HG02571 (cell line): ENCODE data around the gene ZNF407.

Experiments
- ATAC-seq: cut with Tn5 transposase; IDR thresholded peaks from one replicate; pipeline ENCODE4 v1.9.1; 2021; ENCODE audit warnings: mild to moderate bottlenecking, moderate library complexity; ENCODE audit not compliant: unreplicated experiment

The ZNF407 gene

DNA sequence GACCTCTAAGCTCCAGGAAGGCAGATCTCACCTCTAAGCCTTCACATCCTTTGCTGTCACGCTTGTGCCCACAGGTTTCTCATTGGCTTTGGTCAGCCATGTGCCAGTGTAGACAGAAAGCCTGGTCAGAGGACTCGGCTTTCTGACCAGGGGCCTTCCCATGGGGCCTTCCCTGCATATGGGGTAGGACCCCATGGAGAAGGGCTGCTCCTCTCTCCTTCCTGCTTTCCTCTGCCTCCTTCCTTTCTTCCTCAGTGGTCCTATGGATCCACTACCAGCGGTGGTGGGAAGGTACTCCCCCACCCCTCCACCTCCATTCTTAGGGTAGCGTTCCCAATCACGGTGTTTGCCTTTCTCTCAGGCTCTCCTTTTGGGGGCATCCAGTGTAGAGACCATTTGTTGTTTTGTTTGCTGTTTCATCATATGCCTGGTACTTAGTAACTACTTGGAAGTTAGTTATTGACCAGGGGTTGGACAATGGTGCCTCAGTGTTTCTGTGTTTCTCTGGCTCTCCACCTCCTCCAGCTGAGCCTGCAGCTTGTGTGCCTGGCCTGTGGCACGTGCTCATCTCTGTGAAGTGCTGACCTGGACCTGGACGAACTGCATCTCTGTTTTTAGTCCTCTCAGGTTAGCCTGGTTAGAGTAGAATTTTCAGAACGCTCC, 71.6 kb downstream of the ZNF407 start:
- no peak for ATAC-seq

DNA sequence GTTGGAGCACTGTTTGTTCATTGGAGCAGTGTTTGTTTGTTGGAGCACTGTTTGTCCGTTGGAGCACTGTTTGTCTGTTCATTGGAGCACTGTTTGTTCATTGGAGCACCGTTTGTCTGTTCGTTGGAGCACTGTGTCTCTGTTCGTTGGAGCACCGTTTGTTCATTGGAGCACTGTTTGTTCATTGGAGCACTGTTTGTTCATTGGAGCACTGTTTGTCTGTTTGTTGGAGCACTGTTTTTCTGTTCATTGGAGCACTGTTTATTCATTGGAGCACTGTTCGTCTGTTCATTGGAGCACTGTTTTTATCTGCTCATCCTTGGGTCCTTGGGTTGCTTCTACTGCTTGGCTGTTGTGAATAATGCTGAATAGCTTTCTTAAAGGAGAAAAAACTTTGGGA, 74.7 kb downstream of the ZNF407 start:
- no peak for ATAC-seq

GRCh38 chr18:74674487-74674886, 76.8 kb downstream of the ZNF407 start:
- ATAC-seq, result no peak

- ATAC-seq, result no peak
Observed at GRCh38 chr18:74679006-74679678, 81.5 kb downstream of the ZNF407 start.

GRCh38 chr18:74679679-74680076, 82.0 kb downstream of the ZNF407 start:
- no peak for ATAC-seq

DNA sequence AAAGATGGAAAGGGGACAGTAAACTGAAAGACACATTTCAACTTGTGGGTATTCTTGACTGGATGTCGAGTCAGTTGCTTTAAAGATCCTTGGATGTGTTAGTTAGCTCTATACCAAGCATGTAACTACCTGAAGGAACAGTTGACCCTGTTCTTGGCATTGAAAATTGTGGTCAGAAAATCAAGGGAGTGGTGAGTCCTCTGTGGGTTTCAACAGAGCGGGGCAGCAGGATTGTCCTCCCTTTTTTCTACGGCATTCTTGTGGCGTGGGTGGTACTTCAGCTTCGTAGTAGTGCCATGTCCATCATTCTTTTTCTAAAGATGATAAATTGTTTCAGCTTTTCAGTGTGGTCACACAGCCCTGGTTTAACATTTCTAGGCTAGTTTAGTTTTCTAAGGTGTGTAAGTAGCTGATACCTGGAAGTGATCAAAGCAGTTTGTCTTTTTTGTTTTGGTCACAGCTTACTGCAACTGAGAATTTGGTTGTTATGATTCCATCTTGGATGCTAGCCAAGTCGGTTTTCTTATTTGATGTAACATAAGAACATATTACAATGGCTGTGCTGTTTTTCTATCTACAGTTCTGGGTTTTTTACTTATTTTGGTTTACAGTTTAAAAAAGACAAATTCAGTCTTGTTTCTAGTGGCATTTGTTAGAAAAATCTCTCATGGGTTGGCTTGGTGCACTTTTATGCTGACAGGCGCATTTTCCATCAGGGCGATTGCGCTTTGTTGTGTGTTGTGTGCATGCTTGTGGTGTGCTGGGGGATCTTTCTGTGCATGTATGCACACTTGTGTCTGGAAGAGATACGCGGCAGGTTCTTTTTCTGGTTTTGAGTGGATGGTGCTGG, 84.7 kb downstream of the ZNF407 start:
- ATAC-seq, result no peak

DNA sequence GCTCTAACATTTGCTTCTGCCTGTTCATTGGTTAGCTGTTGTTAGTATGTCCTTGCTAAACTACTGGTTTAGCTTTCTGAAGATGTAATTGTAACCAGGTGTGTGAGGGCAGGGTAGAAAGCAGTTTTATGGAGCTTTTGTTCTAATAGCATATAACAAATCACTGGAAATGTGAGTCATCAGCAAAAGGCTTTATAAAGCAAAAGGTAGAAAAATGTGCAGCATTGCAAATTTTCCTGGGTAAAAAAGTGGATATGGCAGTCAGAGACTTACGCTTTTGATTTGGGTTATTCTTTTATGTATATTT, 85.3 kb downstream of the ZNF407 start:
- ATAC-seq, result no peak

- ATAC-seq, result no peak
Observed at GRCh38 chr18:74683573-74683972, 85.9 kb downstream of the ZNF407 start.

DNA sequence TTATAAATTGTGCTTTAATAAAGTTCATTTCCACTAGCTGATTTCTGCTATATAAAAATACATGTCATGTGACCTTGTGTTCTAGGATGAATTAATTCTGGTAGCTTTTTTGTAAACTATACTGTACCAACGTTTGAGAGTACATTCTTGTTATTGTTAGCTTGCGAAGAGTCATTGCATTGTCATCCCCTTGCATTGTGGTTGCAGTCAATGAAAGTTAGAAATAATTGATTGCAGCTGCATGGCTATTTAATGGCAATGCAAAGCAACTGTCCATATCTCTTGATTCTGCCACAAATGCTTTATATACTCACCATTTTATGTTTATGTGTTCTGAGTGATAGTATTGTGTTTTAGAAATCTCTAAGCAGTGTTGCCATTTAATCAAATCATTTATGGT, 91.6 kb downstream of the ZNF407 start:
- no peak for ATAC-seq

GRCh38 chr18:74692367-74693013, 94.8 kb downstream of the ZNF407 start:
- ATAC-seq, result no peak

GRCh38 chr18:74694436-74694835, 96.8 kb downstream of the ZNF407 start:
- ATAC-seq, result no peak

DNA sequence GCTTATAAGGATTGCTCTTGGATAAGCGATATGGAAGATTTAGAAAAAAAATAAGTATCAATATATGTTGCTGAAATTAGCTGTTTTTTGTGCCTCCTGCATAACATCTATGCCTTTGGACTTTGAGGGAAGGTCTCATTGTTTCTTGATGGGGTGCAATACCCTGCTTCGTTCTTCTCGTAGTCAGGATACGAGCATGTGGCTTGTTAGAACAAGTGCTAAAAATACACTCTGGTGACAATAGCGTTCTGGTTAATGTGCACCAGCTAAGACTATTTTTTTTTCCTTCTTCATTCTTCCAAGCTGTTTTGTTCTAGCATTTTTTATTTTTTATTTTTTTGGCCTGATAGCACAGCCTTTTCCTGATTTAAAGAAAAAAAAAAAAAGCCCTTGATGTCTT, 97.5 kb downstream of the ZNF407 start:
- no peak for ATAC-seq

- no peak for ATAC-seq
Observed at GRCh38 chr18:74698881-74699280, 101.2 kb downstream of the ZNF407 start.

DNA sequence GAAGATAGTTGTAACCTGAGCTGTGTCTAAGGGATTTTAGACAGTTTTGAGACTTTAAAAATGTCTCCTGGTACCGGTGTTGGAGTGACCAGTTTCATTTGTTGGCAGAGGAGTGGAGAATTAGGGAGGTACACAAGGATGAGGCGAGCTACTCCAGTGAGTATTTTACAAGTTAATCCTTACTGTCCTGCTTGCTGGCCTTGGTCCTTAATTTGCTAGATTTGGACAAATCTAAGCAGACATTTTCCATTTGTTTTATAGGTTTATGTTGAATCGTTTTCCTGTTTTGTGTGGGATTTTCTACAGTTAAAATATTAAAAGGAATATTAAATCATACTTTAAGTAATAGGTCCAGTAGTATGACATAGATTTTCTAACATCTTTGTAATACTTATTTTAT, 101.8 kb downstream of the ZNF407 start:
- ATAC-seq, result no peak

DNA sequence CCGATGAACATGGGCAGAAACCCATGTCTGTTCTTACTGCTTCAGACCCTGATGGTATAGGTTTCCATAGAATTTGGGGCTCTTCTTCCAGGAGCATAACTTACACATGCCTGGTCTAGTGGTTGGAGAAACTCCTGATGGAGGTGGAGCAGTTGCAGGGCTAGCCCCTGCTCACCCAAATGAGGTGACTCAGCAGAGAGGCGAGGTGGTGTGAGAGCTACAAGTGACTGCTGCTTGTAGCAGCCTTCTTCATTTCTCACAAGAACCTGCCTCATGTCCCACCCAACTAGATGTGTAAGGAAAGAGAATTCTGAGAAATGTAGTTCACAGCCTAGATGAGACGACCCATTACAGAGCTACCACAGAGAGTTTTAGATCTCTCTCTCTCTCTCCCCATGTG, 105.3 kb downstream of the ZNF407 start:
- no peak for ATAC-seq

- no peak for ATAC-seq
Observed at GRCh38 chr18:74708169-74708568, 110.5 kb downstream of the ZNF407 start.

DNA sequence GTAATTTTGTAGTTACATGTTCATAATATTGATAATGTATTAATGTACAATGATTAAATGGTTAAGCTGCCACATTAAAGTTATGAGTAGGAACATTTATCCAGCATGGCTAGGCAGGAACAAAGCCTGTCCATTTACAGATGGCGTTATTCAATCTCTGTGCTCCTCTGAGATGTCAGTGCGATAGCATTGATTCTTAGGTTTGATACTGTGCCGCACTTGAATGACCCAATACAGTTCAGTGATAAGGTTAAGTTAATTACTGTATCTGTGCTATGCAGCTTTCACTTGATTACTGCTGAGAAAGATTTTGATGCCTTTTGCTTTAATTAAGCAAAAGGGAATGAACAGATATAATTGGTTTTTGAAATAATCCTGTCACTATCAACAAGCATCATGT, 111.8 kb downstream of the ZNF407 start:
- ATAC-seq, result no peak

DNA sequence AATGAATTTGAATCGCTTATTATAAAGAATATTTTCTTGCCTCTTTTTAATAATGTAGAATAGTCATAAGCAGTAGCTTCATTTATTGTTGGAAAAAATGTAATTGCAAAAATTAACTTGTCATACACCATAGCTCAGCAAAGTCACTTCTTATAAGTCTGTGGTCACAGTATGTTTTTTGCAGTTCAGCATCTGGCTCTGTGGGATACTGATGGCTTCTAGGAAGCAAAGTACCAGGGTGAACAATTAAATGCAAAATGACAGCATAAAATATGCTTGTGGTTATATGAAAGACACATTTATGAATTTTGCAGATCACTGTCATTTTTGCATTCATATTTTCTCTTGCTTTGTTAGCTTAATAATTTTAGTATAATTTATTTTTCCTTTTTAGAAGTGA, 116.5 kb downstream of the ZNF407 start:
- ATAC-seq, result no peak

DNA sequence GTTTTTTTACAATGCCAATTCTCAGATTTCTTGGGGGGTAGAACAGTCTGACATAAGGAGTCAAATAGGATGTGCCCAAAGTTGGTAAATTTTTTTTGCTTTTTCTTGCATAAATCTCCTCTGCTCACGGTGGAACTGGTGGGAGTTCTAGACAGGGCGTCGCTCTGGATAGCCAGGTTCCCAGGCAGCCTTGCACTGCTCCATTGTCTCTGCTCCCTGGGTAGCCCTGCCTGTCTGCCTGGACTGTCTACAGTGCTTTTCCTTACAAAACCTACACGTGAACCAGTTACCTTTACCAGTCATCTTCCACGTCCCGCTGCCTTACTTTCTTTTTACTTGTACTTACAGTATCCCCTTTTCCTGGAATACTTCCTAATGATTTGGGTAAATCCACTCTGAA, 117.1 kb downstream of the ZNF407 start:
- ATAC-seq, result no peak

GRCh38 chr18:74715306-74715705, 117.6 kb downstream of the ZNF407 start:
- no peak for ATAC-seq

DNA sequence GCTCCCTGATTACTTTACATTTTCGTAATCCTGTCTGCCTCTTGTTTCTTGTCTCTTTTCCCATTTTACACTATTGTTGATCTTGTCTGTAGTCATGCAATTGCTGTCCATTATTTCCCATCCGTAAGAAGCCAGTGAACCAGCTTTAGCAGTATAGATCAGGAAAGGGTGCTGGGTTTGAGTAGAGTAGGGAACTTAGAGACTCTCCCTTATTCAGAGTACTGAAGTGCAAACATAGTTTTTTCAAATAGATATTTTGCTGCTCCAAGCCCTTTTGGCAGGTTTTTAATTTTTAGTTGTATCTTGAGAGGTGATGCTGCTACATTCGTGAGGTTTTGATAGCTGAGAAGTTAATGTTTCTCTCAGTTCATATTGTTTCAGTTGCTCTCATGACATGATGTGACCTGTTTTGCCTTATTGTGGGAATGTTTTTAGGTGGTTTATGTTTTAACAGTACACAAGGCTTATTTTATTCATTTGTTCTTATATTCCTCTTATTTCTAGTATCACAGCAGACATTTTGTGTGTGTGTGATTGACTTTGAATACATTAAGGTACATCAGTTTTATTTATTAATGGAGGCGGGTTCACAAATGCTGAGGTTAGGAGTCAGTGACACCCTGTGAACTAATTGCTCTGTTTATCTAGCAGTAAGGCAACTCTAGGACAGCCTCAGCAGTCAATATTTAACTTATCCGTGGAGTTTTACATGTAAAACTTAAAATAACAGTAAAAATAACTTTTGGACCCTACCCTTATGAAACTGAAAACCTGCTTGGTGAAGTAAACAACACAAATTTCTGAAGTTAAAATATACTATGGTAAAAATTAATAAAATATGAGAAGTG, 118.4 kb downstream of the ZNF407 start:
- no peak for ATAC-seq
